Measurements from ENCODE around the gene OR9A2. TPM values are rescaled to one million over a fixed set of nuclear protein-coding genes. Genes with fewer than 3 reads are reported as not detected.

Gene OR9A2
- total RNA-seq, 1 experiment from 2014 or later, result not detected

- TF ChIP-seq STAT6 (CRISPR knock-in tag; conservative IDR thresholded peaks at IDR 0.05; ENCODE audit: low read depth) (no peak), OVOL2 (CRISPR knock-in tag; IDR thresholded peaks at IDR 0.05; ENCODE audit: borderline replicate concordance) (no peak), GABPB1 (CRISPR knock-in tag; IDR thresholded peaks at IDR 0.05) (no peak), FOXJ3 (CRISPR knock-in tag; IDR thresholded peaks at IDR 0.05; ENCODE audit: borderline replicate concordance) (no peak)
- TF ChIP-seq, protein P1, sequence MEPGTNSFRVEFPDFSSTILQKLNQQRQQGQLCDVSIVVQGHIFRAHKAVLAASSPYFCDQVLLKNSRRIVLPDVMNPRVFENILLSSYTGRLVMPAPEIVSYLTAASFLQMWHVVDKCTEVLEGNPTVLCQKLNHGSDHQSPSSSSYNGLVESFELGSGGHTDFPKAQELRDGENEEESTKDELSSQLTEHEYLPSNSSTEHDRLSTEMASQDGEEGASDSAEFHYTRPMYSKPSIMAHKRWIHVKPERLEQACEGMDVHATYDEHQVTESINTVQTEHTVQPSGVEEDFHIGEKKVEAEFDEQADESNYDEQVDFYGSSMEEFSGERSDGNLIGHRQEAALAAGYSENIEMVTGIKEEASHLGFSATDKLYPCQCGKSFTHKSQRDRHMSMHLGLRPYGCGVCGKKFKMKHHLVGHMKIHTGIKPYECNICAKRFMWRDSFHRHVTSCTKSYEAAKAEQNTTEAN (CRISPR knock-in tag; IDR thresholded peaks at IDR 0.05), result no peak
- TF ChIP-seq, protein P2, sequence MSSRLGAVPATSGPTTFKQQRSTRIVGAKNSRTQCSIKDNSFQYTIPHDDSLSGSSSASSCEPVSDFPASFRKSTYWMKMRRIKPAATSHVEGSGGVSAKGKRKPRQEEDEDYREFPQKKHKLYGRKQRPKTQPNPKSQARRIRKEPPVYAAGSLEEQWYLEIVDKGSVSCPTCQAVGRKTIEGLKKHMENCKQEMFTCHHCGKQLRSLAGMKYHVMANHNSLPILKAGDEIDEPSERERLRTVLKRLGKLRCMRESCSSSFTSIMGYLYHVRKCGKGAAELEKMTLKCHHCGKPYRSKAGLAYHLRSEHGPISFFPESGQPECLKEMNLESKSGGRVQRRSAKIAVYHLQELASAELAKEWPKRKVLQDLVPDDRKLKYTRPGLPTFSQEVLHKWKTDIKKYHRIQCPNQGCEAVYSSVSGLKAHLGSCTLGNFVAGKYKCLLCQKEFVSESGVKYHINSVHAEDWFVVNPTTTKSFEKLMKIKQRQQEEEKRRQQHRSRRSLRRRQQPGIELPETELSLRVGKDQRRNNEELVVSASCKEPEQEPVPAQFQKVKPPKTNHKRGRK (CRISPR knock-in tag; IDR thresholded peaks at IDR 0.05; ENCODE audit: borderline replicate concordance), result no peak
- TF ChIP-seq, protein P3, sequence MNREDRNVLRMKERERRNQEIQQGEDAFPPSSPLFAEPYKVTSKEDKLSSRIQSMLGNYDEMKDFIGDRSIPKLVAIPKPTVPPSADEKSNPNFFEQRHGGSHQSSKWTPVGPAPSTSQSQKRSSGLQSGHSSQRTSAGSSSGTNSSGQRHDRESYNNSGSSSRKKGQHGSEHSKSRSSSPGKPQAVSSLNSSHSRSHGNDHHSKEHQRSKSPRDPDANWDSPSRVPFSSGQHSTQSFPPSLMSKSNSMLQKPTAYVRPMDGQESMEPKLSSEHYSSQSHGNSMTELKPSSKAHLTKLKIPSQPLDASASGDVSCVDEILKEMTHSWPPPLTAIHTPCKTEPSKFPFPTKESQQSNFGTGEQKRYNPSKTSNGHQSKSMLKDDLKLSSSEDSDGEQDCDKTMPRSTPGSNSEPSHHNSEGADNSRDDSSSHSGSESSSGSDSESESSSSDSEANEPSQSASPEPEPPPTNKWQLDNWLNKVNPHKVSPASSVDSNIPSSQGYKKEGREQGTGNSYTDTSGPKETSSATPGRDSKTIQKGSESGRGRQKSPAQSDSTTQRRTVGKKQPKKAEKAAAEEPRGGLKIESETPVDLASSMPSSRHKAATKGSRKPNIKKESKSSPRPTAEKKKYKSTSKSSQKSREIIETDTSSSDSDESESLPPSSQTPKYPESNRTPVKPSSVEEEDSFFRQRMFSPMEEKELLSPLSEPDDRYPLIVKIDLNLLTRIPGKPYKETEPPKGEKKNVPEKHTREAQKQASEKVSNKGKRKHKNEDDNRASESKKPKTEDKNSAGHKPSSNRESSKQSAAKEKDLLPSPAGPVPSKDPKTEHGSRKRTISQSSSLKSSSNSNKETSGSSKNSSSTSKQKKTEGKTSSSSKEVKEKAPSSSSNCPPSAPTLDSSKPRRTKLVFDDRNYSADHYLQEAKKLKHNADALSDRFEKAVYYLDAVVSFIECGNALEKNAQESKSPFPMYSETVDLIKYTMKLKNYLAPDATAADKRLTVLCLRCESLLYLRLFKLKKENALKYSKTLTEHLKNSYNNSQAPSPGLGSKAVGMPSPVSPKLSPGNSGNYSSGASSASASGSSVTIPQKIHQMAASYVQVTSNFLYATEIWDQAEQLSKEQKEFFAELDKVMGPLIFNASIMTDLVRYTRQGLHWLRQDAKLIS (CRISPR knock-in tag; IDR thresholded peaks at IDR 0.05; ENCODE audit: borderline replicate concordance), result no peak
- TF ChIP-seq, protein P4, sequence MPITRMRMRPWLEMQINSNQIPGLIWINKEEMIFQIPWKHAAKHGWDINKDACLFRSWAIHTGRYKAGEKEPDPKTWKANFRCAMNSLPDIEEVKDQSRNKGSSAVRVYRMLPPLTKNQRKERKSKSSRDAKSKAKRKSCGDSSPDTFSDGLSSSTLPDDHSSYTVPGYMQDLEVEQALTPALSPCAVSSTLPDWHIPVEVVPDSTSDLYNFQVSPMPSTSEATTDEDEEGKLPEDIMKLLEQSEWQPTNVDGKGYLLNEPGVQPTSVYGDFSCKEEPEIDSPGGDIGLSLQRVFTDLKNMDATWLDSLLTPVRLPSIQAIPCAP (CRISPR knock-in tag; IDR thresholded peaks at IDR 0.05), result no peak
Measured at GRCh38 chr7:143042159-143042789, 15.3 kb upstream of the OR9A2 start (continued).

- CTCF ChIA-PET, result interaction anchor here (0.6 to 1.9 kb wide), 2 partner anchors 33 to 174 kb away, joined by 4 to 6 read pairs; no protein-coding TSS in a partner anchor
- no peaks in the 10 kb centered on the region for H3K27me3 Mint-ChIP-seq (ENCODE audit: low read depth)
- DNase-seq (ENCODE audit: low spot score) (no peak), ATAC-seq (no peak)
- no peaks in the 10 kb centered on the region for H3K36me3 Mint-ChIP-seq
- H3K4me1 Mint-ChIP-seq, result no peaks in the 10 kb centered on the region
- H3K4me3 Mint-ChIP-seq, result no peak overlapping the region
- H3K9me3 Mint-ChIP-seq, result no peaks in the 10 kb centered on the region
- POLR2A ChIA-PET, result no interaction called here
- no peak overlapping the region for H3K27ac Mint-ChIP-seq
- TF ChIP-seq, protein P5, sequence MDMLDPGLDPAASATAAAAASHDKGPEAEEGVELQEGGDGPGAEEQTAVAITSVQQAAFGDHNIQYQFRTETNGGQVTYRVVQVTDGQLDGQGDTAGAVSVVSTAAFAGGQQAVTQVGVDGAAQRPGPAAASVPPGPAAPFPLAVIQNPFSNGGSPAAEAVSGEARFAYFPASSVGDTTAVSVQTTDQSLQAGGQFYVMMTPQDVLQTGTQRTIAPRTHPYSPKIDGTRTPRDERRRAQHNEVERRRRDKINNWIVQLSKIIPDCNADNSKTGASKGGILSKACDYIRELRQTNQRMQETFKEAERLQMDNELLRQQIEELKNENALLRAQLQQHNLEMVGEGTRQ (CRISPR knock-in tag; IDR thresholded peaks at IDR 0.05), result no peak
- TF ChIP-seq SOX15 (CRISPR knock-in tag; IDR thresholded peaks at IDR 0.05), result no peak
- TF ChIP-seq SP1 (CRISPR knock-in tag; conservative IDR thresholded peaks at IDR 0.05), result no peak
- TF ChIP-seq MXD4 (CRISPR knock-in tag; IDR thresholded peaks at IDR 0.05; ENCODE audit: borderline replicate concordance), result no peak
- TF ChIP-seq ZNF219 (CRISPR knock-in tag; IDR thresholded peaks at IDR 0.05; ENCODE audit: borderline replicate concordance), result no peak
- no peak for TF ChIP-seq ZNF138 (CRISPR knock-in tag; conservative IDR thresholded peaks at IDR 0.05)
- TF ChIP-seq CTCF (IDR thresholded peaks at IDR 0.05), result no peak
- no peak for TF ChIP-seq SMAD4 (CRISPR knock-in tag; IDR thresholded peaks at IDR 0.05)
- TF ChIP-seq, protein P6, sequence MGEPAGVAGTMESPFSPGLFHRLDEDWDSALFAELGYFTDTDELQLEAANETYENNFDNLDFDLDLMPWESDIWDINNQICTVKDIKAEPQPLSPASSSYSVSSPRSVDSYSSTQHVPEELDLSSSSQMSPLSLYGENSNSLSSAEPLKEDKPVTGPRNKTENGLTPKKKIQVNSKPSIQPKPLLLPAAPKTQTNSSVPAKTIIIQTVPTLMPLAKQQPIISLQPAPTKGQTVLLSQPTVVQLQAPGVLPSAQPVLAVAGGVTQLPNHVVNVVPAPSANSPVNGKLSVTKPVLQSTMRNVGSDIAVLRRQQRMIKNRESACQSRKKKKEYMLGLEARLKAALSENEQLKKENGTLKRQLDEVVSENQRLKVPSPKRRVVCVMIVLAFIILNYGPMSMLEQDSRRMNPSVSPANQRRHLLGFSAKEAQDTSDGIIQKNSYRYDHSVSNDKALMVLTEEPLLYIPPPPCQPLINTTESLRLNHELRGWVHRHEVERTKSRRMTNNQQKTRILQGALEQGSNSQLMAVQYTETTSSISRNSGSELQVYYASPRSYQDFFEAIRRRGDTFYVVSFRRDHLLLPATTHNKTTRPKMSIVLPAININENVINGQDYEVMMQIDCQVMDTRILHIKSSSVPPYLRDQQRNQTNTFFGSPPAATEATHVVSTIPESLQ (CRISPR knock-in tag; IDR thresholded peaks at IDR 0.05), result no peak
- no peak for TF ChIP-seq CREB1 (CRISPR knock-in tag; IDR thresholded peaks at IDR 0.05)
- TF ChIP-seq MLX (CRISPR knock-in tag; IDR thresholded peaks at IDR 0.05), result no peak
Measured at GRCh38 chr7:143041346-143041745, 14.4 kb upstream of the OR9A2 start.
